ENCODE measurements around the gene FBXO15. TPM values are rescaled to one million over a fixed set of nuclear protein-coding genes. Genes with fewer than 3 reads are reported as not detected.

The FBXO15 gene
- total and polyA plus RNA-seq, 12 donors, result 0.93 to 8.7 (median 2.8) TPM

DNA sequence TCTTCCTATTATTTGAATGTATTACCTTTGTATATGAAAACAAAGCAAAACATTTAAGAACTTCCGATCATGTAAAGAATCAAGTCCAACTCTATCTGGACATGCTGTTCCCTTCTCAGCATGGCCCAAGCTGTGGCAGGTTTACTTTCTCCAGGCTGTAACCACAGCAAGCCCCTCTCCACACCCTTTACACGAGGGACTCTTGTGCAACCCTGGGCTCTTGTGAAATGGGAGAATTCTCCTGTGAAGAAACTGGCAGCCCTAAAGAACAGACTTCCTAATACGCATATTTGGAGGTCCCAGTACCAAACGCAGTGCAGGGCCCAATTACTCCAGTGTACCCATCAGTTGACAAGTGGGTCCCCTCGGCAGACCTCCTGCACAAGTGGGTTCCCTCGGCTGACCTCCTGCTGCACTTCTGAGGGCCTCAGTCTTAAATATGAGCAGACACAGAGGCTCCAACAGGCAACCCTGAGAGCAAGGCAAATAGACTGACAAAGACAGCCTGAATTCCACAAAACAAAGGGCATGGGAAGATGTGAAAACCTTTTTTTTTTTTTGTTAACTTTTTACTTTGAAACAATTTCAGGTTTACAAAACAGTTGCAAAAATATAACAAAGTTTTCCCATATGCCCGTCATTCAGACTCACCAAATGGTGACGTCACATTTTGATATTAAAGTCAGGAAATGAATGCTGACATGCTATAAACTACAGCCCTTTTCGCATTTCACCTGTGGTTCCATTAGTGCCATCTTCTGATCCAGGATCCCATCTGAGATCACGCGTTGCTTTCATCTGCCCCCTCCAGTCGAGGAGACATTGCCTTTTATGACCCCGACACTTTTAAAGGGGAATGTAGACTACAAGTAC is 78.2 kb downstream of the FBXO15 start:
- DNase-seq, result no peak
- Histone ChIP-seq H3K27me3 (peaks cover 3% of the 10 kb centered on the region), H3K27ac (no peak overlapping the region), H3K36me3 (replicated peaks in 1 of 2) (no peaks in the 10 kb centered on the region), H3K9me3 (replicated peaks in 1 of 3) (no peaks in the 10 kb centered on the region), H3K4me3 (no peak overlapping the region), H3K4me1 (replicated peaks in 1 of 2) (no peaks in the 10 kb centered on the region)
- intact Hi-C loops (cut with DNase I), result no loop called here
- WGBS, 4 donors, result 71 to 78% (median 76%) methylated on average over 13 of the region's 13 CpGs
- no peak for TF ChIP-seq POLR2A (IDR thresholded peaks at IDR 0.05)
- TF ChIP-seq, protein P1, sequence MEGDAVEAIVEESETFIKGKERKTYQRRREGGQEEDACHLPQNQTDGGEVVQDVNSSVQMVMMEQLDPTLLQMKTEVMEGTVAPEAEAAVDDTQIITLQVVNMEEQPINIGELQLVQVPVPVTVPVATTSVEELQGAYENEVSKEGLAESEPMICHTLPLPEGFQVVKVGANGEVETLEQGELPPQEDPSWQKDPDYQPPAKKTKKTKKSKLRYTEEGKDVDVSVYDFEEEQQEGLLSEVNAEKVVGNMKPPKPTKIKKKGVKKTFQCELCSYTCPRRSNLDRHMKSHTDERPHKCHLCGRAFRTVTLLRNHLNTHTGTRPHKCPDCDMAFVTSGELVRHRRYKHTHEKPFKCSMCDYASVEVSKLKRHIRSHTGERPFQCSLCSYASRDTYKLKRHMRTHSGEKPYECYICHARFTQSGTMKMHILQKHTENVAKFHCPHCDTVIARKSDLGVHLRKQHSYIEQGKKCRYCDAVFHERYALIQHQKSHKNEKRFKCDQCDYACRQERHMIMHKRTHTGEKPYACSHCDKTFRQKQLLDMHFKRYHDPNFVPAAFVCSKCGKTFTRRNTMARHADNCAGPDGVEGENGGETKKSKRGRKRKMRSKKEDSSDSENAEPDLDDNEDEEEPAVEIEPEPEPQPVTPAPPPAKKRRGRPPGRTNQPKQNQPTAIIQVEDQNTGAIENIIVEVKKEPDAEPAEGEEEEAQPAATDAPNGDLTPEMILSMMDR (IDR thresholded peaks at IDR 0.05), result no peak

DNA sequence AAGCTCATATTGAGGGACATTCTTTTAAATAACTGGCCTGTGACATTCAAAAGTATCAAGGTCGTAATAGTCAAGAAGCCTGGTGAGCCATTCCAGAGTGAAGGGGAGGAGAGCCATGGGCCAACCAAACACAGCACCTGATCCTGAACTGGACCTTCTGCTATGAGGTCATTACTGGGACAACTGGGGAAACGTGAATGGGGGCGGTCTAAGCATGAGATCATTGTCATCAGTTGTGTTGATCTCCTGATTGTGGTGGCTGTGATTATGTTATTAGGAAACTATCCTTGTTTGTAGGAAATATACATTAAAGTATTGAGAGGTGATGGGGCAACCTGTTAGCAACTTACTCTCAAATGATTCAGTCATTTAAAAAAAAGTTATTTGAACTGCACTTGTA is 79.3 kb downstream of the FBXO15 start:
- Histone ChIP-seq H3K4me3 (no peak overlapping the region), H3K36me3 (replicated peaks in 1 of 2) (no peaks in the 10 kb centered on the region), H3K27me3 (peaks cover 3% of the 10 kb centered on the region), H3K4me1 (replicated peaks in 1 of 2) (no peaks in the 10 kb centered on the region), H3K27ac (no peak overlapping the region), H3K9me3 (replicated peaks in 1 of 3) (no peaks in the 10 kb centered on the region)
- no peak for DNase-seq
- intact Hi-C loops (cut with DNase I), result no loop called here
- no peak for TF ChIP-seq POLR2A (IDR thresholded peaks at IDR 0.05)
- TF ChIP-seq, protein P1 (IDR thresholded peaks at IDR 0.05), result no peak
- 65 to 83% (median 68%) methylated on average over 3 of the region's 3 CpGs for WGBS, 4 donors

DNA sequence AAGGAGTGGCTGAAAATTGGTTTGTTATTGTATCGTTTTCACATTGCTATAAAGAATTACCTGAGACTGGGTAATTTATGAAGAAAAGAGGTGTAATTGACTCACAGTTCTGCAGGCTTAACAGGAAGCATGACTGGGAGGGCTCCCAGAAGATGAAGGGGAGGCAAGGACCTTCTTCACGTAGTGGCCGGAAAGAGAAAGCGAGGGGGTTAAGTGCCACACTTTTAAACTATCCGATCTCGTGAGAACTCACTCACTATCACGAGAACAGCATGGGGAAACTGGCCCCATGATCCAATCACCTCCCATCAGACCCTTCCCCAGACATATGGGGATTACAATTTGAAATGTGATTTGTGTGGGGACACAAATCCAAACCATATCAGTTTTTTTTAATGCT is 81.6 kb downstream of the FBXO15 start:
- no peak overlapping the region for H3K4me3 ChIP-seq
- WGBS, 4 donors, result 69 to 76% (median 74%) methylated on average over 7 of the region's 7 CpGs
- H3K27ac ChIP-seq, result no peak overlapping the region
- no peak for DNase-seq
- no peak for TF ChIP-seq POLR2A (IDR thresholded peaks at IDR 0.05)
- TF ChIP-seq, protein P1 (IDR thresholded peaks at IDR 0.05), result no peak
- peaks cover 3% of the 10 kb centered on the region for H3K27me3 ChIP-seq
- no peaks in the 10 kb centered on the region for H3K36me3 ChIP-seq (replicated peaks in 1 of 2)
- intact Hi-C loops (cut with DNase I), result no loop called here
- no peaks in the 10 kb centered on the region for H3K9me3 ChIP-seq (replicated peaks in 1 of 3)
- H3K4me1 ChIP-seq (replicated peaks in 1 of 2), result no peaks in the 10 kb centered on the region

DNA sequence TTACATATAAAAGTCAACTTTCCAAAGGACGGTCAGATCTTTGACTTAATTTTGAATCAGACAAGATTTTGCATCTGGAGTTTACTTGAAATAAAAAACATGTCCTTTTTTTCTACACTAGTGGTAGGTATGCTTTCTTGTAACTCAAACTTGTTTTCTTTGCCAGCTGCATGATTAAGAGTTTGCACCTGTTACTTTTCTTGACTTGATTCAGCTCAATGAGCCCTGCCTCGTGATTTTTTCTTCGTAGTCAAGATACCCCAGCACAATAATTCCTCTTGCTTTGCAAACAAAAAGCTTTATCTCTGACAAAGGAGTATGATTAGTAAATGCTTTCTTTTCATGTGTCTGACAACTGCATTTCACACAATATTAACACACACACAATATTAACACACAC is 82.3 kb downstream of the FBXO15 start:
- no peaks in the 10 kb centered on the region for H3K9me3 ChIP-seq (replicated peaks in 1 of 3)
- TF ChIP-seq POLR2A (IDR thresholded peaks at IDR 0.05), result no peak
- TF ChIP-seq, protein P1 (IDR thresholded peaks at IDR 0.05), result no peak
- no peak overlapping the region for H3K27ac ChIP-seq
- H3K4me1 ChIP-seq (replicated peaks in 1 of 2), result no peaks in the 10 kb centered on the region
- no peaks in the 10 kb centered on the region for H3K36me3 ChIP-seq (replicated peaks in 1 of 2)
- WGBS, 4 donors, result 70 to 77% (median 71%) methylated on average over 3 of the region's 3 CpGs
- H3K4me3 ChIP-seq, result no peak overlapping the region
- peaks cover 3% of the 10 kb centered on the region for H3K27me3 ChIP-seq
- intact Hi-C loops (cut with DNase I), result no loop called here
- DNase-seq, result no peak

Measured in adrenal gland (tissue), 12 donors.